ENCODE measurements around the gene PCCA.

The PCCA gene

DNA sequence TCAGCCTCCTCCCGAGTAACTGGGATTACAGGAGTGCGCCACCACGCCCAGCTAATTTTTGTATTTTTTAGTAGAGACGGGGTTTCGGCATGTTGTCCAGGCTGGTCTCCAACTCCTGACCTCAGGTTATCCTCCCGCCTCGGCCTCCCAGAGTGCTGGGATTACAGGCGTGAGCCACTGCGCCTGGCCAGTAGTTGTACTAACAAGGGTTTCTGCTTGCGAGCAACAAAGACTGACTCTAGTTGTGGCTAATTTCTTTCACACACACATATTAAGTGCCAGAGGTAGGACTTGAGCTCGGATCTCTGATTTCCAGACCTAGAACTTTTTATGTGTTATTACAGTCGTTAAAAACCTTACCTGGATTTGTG lies 635 bp upstream of the PCCA start:
- H3K9ac ChIP-seq (ENCODE audit: low read depth, low read length): peak overlapping the region; percentile 59
- no peaks in the 10 kb centered on the region for H3K27me3 ChIP-seq (ENCODE audit: insufficient read depth, low read length, poor library complexity)
- no peaks in the 10 kb centered on the region for H3K9me3 ChIP-seq (ENCODE audit: insufficient read depth, low read length, severe bottlenecking)
- peaks cover 15% of the 10 kb centered on the region; the same call in 1 of the 2 replicates for H3K79me2 ChIP-seq (ENCODE audit: insufficient read depth, low read length)
- H3K4me1 ChIP-seq (ENCODE audit: insufficient read depth, low read length): peaks cover 38% of the 10 kb centered on the region
- ATAC-seq (ENCODE audit: insufficient read depth, low read depth): no peak
- no peaks in the 10 kb centered on the region for H4K20me1 ChIP-seq (ENCODE audit: insufficient read depth, low read length)
- H2AFZ ChIP-seq (ENCODE audit: low read depth, low read length): peak overlapping the region; percentile 81
- H3K27ac ChIP-seq (ENCODE audit: low read length): peak overlapping the region; percentile 44
- no peak for DNase-seq
- H3K4me3 ChIP-seq (ENCODE audit: low read depth in 1 of 2, low read length in 2 of 2): peak overlapping the region; percentile 52 to 78
- no peaks in the 10 kb centered on the region; the same call in 1 of the 2 replicates for H3K36me3 ChIP-seq (ENCODE audit: insufficient read depth, low read length)
- TF ChIP-seq, protein P1, sequence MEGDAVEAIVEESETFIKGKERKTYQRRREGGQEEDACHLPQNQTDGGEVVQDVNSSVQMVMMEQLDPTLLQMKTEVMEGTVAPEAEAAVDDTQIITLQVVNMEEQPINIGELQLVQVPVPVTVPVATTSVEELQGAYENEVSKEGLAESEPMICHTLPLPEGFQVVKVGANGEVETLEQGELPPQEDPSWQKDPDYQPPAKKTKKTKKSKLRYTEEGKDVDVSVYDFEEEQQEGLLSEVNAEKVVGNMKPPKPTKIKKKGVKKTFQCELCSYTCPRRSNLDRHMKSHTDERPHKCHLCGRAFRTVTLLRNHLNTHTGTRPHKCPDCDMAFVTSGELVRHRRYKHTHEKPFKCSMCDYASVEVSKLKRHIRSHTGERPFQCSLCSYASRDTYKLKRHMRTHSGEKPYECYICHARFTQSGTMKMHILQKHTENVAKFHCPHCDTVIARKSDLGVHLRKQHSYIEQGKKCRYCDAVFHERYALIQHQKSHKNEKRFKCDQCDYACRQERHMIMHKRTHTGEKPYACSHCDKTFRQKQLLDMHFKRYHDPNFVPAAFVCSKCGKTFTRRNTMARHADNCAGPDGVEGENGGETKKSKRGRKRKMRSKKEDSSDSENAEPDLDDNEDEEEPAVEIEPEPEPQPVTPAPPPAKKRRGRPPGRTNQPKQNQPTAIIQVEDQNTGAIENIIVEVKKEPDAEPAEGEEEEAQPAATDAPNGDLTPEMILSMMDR (IDR thresholded peaks at IDR 0.05; ENCODE audit: borderline replicate concordance, extremely low read depth, low read length, poor library complexity, severe bottlenecking): no peak
- TF ChIP-seq EZH2 (IDR thresholded peaks at IDR 0.05; ENCODE audit: borderline replicate concordance, low read depth, low read length, severe bottlenecking): no peak
- peak overlapping the region; percentile 80 for H3K4me2 ChIP-seq (ENCODE audit: insufficient read depth, low read length)

DNA sequence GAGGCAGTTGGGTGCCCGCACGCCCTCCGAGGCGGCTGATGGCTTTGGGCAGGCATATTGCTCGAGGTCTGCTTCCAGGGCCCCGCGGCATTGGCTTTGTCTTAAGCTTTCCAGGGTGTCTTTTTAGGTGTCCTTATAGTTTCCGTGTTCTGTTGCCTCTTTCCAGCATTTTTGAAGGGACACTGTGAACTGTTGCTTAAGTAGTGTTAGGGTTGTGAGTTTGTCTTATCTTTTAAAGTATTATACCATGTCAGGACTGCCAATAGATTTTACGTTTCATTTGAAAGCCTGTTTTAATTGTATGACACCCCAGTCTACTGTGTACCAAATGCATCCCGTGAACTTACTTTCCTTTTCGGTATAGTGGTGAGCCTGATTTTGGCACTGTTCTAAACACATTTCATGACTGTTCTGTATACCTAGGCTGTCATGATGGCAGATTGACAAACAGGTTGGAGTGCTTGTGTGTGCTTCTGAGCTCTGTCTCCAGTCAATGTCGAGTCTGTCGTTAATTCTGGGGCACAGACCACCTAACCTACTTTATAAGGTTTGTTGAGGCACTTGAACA lies 656 bp downstream of the PCCA start:
- peak; percentile 66 for ATAC-seq (ENCODE audit: insufficient read depth, low read depth)
- peak overlapping the region; percentile 81 for H2AFZ ChIP-seq (ENCODE audit: low read depth, low read length)
- H3K79me2 ChIP-seq (ENCODE audit: insufficient read depth, low read length): peaks cover 18% of the 10 kb centered on the region; the same call in 1 of the 2 replicates
- H3K4me2 ChIP-seq (ENCODE audit: insufficient read depth, low read length): peak overlapping the region; percentile 80
- peak overlapping the region; percentile 52 to 78 for H3K4me3 ChIP-seq (ENCODE audit: low read depth in 1 of 2, low read length in 2 of 2)
- no peaks in the 10 kb centered on the region for H3K27me3 ChIP-seq (ENCODE audit: insufficient read depth, low read length, poor library complexity)
- no peaks in the 10 kb centered on the region for H3K9me3 ChIP-seq (ENCODE audit: insufficient read depth, low read length, severe bottlenecking)
- no peak for TF ChIP-seq EZH2 (IDR thresholded peaks at IDR 0.05; ENCODE audit: borderline replicate concordance, low read depth, low read length, severe bottlenecking)
- TF ChIP-seq, protein P1 (IDR thresholded peaks at IDR 0.05; ENCODE audit: borderline replicate concordance, extremely low read depth, low read length, poor library complexity, severe bottlenecking): no peak
- H3K36me3 ChIP-seq (ENCODE audit: insufficient read depth, low read length): no peaks in the 10 kb centered on the region; the same call in 1 of the 2 replicates
- peak overlapping the region; percentile 5 for H3K27ac ChIP-seq (ENCODE audit: low read length)
- peak; percentile 14 for DNase-seq
- H4K20me1 ChIP-seq (ENCODE audit: insufficient read depth, low read length): no peaks in the 10 kb centered on the region
- H3K9ac ChIP-seq (ENCODE audit: low read depth, low read length): peak overlapping the region; percentile 59
- peaks cover 38% of the 10 kb centered on the region for H3K4me1 ChIP-seq (ENCODE audit: insufficient read depth, low read length)

DNA sequence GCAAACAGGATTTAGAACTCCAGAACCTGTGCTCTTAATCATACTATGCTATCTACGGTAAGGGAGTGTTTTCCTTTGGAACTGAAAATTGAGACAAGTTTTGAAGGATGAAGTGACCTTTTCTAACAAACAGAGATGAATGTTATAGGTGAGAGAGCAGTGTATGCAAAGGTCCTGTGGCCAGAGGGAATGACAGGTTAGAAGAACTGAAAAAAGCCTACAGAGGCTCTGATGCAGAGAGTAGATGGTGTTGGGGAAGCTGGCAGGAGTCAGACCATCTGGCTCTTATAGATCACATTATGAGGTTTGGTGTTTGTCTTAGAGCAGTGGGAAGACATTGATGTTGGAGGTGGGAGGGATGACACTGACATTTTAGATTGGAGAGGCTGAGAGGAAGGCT lies 2.0 kb downstream of the PCCA start:
- DNase-seq (no peak), ATAC-seq (ENCODE audit: insufficient read depth, low read depth) (no peak)
- Histone ChIP-seq H3K9me3 (ENCODE audit: insufficient read depth, low read length, severe bottlenecking) (no peaks in the 10 kb centered on the region), H3K4me2 (ENCODE audit: insufficient read depth, low read length) (peak overlapping the region; percentile 80; the same call in 1 of the 2 replicates), H3K36me3 (ENCODE audit: insufficient read depth, low read length) (no peaks in the 10 kb centered on the region; the same call in 1 of the 2 replicates), H3K9ac (ENCODE audit: low read depth, low read length) (no peak overlapping the region), H3K4me3 (ENCODE audit: low read depth in 1 of 2, low read length in 2 of 2) (no peak overlapping the region), H3K27ac (ENCODE audit: low read length) (no peak overlapping the region), H3K4me1 (ENCODE audit: insufficient read depth, low read length) (peaks cover 38% of the 10 kb centered on the region), H2AFZ (ENCODE audit: low read depth, low read length) (no peak overlapping the region), H4K20me1 (ENCODE audit: insufficient read depth, low read length) (peaks cover 6% of the 10 kb centered on the region; the same call in 1 of the 2 replicates), H3K27me3 (ENCODE audit: insufficient read depth, low read length, poor library complexity) (no peaks in the 10 kb centered on the region), H3K79me2 (ENCODE audit: insufficient read depth, low read length) (peaks cover 18% of the 10 kb centered on the region; the same call in 1 of the 2 replicates)
- TF ChIP-seq, protein P1 (IDR thresholded peaks at IDR 0.05; ENCODE audit: borderline replicate concordance, extremely low read depth, low read length, poor library complexity, severe bottlenecking): no peak
- no peak for TF ChIP-seq EZH2 (IDR thresholded peaks at IDR 0.05; ENCODE audit: borderline replicate concordance, low read depth, low read length, severe bottlenecking)

All from DND-41 (cell line).